Breast epithelium (tissue), 4 donors: ENCODE measurements around the gene FZR1. TPM values are rescaled to one million over a fixed set of nuclear protein-coding genes. Genes with fewer than 3 reads are reported as not detected.

Experiments used
- DNase-seq, 2 donors: peaks; one replicate each; pipeline ENCODE4 v3.0.0-alpha.2; 2019; ENCODE audit warnings: low spot score in 2 of 2
- H3K27ac ChIP-seq, 2 donors: fragments of 200-600 bp; sonication (generic) in 1 of 2; one replicate each; pipeline ENCODE4 v1.5.1; 2016 to 2019; ENCODE audit warnings: mild to moderate bottlenecking in 1 of 2
- H3K27me3 ChIP-seq, 2 donors: fragments of 200-600 bp; sonication (generic) in 1 of 2; one replicate each; pipeline versions ENCODE4 v1.5.1 to v1.6.0; 2017 to 2019; ENCODE audit warnings: control low read depth in 1 of 2, mild to moderate bottlenecking in 1 of 2
- H3K36me3 ChIP-seq: fragments of 200-600 bp; one replicate; pipeline ENCODE4 v1.5.1; 2019
- H3K4me1 ChIP-seq, 2 donors: fragments of 200-600 bp; sonication (generic); one replicate each; pipeline ENCODE4 v1.5.1; 2016 to 2019; ENCODE audit warnings: control low read depth in 1 of 2
- H3K4me3 ChIP-seq, 3 donors: fragments of 200-600 bp; sonication (generic); 1 replicate in 2 of 3; 2 replicates in 1 of 3; pipeline ENCODE4 v1.5.1; 2016 to 2019; ENCODE audit warnings: mild to moderate bottlenecking in 3 of 3, moderate library complexity in 2 of 3
- H3K9me3 ChIP-seq, 2 donors: fragments of 200-600 bp; sonication (generic) in 1 of 2; one replicate each; pipeline ENCODE4 v1.5.1; 2016 to 2019; ENCODE audit warnings: control low read depth in 1 of 2
- POLR2A ChIP-seq: fragments of 450-650 bp; IDR thresholded peaks from one replicate; pipeline ENCODE4 v1.6.1; 2016; ENCODE audit warnings: antibody characterized with exemption, mild to moderate bottlenecking, moderate library complexity
- POLR2AphosphoS5 ChIP-seq, 3 donors: sonication (generic); formaldehyde crosslinking; IDR thresholded peaks; one replicate each; pipeline ENCODE4 v1.6.1; 2017; ENCODE audit warnings: antibody characterized with exemption in 3 of 3
- intact Hi-C: fragments of 100-400 bp; cut with DNase I; formaldehyde crosslinking; loops from one replicate; pipeline ENCODE4 v1.15.1; 2023; ENCODE audit warnings: low total_unique reads
- total RNA-seq, 3 donors: library from RNA; depleted of rRNA; stranded (reverse); fragments of >200 nt; gene quantifications; one replicate each; pipeline ENCODE4 v1.1.0, GENCODE V29; 2016
- TF ChIP-seq, protein P1 (sequence below), 3 donors: fragments of 450-650 bp; IDR thresholded peaks; one replicate each; pipeline ENCODE4 v1.5.1; 2016 to 2017; ENCODE audit warnings: antibody characterized with exemption in 3 of 3, mild to moderate bottlenecking in 3 of 3, moderate library complexity in 3 of 3

Gene FZR1
- total RNA-seq, 3 donors from 2014 or later = 15.8 to 28.7 (median 26.5) TPM

DNA sequence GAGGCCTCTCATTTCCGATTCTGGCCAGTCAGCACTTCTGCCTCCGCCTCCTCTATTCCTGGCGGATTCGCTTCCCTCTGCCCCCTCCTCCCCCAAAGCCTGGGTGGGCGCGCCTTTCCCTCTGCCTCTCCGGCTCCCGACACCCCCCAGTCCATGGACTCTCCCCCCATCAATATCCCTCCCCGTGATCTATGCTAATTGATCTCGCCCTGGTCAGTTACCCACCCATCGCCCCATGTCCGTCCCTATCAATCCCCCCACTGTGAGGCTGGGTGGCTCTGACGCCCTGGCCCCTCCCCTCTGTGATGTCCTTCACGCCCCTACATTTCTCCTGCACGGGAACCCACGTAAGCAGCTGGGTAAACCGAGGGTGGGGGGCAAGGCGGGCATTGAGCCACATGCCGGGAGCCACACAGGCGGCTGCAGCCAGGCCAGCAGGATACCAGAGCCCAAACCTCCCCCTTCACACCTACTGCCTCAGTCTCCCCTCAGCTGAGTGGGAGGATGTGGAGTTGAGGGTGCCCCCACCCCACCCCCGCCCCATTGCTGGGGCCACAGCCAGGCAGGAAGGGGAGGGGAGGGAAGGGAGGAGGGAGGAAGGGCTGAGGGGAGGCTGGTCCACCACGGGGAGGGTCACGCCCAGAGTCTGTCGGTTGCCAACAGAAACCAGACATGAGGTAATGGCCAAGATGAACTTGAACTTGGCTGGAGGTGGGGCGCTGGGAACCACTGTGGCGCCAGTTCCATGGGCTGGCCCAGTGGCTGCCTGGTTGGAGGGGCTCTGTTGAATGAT is 46.8 kb upstream of the FZR1 start:
- peaks cover 0 to 4% of the 10 kb centered on the region in 2 donors for H3K4me1 ChIP-seq
- DNase-seq = peak; percentile 71 to 82
- H3K27ac ChIP-seq = peak overlapping the region; percentile 77 to 89
- no peaks in the 10 kb centered on the region for H3K9me3 ChIP-seq
- peak overlapping the region in 1 of 3 donors; percentile 43 for H3K4me3 ChIP-seq
- peak in 2 of 3 donors; percentile 56 to 62 for TF ChIP-seq POLR2AphosphoS5 (IDR thresholded peaks at IDR 0.05)
- TF ChIP-seq, protein P1, sequence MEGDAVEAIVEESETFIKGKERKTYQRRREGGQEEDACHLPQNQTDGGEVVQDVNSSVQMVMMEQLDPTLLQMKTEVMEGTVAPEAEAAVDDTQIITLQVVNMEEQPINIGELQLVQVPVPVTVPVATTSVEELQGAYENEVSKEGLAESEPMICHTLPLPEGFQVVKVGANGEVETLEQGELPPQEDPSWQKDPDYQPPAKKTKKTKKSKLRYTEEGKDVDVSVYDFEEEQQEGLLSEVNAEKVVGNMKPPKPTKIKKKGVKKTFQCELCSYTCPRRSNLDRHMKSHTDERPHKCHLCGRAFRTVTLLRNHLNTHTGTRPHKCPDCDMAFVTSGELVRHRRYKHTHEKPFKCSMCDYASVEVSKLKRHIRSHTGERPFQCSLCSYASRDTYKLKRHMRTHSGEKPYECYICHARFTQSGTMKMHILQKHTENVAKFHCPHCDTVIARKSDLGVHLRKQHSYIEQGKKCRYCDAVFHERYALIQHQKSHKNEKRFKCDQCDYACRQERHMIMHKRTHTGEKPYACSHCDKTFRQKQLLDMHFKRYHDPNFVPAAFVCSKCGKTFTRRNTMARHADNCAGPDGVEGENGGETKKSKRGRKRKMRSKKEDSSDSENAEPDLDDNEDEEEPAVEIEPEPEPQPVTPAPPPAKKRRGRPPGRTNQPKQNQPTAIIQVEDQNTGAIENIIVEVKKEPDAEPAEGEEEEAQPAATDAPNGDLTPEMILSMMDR (IDR thresholded peaks at IDR 0.05) = no peak
- no peak for TF ChIP-seq POLR2A
- H3K36me3 ChIP-seq = no peaks in the 10 kb centered on the region
- no peaks in the 10 kb centered on the region for H3K27me3 ChIP-seq
- intact Hi-C loops = no loop called here

DNA sequence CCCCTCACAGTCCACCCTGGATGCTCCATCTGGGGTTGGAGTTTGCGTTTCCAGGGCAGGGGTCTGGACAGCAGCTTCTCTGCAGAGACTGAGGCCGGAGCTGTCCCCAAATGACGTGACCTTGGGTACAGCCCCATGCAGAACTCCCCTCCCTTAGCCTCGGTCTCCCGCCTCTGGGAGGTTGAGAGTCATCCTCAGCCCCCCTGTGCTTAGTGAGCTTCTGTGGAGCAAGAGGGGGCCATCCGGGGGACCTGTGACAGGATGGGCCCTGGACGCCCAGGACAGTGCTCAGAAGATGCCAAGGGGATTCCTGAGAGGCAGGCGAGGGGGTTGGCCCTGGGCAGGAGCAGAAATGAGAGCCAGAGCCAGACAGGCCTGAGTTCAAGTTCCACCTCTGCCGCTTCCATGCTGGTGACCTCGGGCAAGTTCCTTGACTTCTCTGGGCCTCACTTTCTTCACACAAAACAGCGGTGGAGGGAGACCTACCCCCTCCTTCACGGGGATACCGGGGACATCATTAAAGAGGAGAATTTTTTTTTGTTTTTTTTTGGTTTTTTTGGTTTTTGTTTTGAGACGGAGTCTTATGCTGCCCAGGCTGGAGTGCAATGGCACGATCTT is 46.0 kb upstream of the FZR1 start:
- TF ChIP-seq, protein P1 (IDR thresholded peaks at IDR 0.05) = no peak
- TF ChIP-seq POLR2A (no peak), POLR2AphosphoS5 (IDR thresholded peaks at IDR 0.05) (no peak)
- no peak for DNase-seq
- no peak overlapping the region for H3K4me3 ChIP-seq
- no peaks in the 10 kb centered on the region for H3K9me3 ChIP-seq
- peak overlapping the region; percentile 77 to 89 for H3K27ac ChIP-seq
- peaks cover 0 to 4% of the 10 kb centered on the region in 2 donors for H3K4me1 ChIP-seq
- no peaks in the 10 kb centered on the region for H3K36me3 ChIP-seq
- H3K27me3 ChIP-seq = no peaks in the 10 kb centered on the region
- intact Hi-C loops = loop anchor here (10.0 kb wide), 1 partner anchor 135 kb away; no protein-coding TSS in a partner anchor

DNA sequence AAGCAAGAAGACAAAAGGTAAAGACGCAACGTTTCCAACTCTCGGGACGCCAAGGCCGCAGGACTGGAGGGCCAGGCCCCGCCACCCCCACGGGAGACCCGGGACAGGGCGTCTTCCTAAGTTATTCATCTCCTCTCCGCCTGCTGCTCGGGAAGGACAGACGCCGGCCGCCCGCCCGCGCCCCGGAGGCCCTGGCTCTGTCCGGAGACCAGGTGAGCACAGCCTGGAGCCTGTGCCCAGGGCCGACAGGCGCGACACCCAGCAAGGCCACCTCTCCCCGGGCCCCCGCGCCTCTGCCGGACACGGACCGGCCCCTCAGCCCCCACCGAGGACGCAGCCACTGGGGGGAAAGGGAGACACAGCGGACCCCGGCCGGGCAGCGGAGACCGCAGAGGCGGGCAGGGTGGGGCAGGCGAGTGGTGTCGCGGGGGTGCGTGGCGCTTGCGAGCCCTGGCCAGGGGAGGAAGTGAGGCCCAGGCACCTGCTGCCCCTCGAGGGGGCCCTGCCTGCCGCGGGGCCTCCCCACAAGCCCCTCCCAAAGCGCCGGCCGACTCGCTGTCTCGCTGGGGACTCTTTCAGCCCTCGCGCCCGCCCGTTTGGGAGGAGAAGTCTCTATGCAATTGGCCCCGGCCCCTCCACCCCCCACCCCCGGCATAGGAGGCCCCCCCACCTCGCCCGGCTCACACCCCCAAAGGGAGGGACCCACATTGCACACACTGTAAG is 43.0 kb upstream of the FZR1 start:
- peak overlapping the region in 1 of 2 donors; percentile 61 for H3K27ac ChIP-seq

DNA sequence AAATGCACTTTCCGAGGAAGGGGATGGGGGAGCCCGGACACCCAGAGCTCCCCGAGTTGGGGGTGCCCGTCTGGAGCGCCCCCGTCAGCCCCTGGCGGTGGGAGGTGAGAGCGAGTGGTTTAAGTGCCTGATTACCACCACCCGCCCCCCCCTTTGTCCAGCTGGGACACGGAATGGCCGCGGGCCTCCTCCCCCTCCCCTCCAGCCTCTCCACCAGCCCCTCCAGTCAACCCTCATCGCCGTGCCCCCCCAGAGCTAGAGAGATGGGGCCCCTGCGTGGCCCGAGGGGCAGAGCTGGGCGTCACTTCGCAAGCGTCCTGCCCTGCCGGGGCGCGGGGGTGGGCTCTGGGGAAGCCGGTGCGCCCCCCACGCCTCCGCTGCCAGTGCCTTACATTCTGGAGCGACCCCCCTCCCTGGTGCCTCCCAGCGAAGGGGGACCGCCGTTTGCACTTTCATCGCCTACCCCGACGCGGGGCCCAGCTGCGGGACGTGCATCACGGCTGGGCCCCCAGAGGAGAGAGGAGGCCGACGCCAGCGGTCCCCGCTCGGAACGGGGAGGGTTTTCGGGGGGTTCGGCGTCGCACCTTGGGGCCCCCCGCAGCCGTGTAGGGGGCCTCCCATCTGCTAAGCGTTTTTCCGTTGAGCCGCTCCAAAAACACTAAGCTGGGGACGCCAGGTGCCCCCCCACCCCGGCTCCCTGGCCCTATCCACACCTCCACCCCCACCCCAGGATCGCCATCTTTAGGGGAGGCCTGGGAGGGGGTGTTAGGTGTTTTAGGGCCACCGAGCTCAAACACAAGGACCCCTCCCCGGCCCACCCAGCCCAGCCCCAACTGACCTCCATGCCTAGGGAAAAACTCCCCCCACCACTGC is 42.2 kb upstream of the FZR1 start:
- no peak for DNase-seq
- no peak overlapping the region for H3K4me3 ChIP-seq
- intact Hi-C loops = loop anchor here (10.0 kb wide), 1 partner anchor 139 kb away; no protein-coding TSS in a partner anchor
- no peaks in the 10 kb centered on the region for H3K9me3 ChIP-seq
- no peaks in the 10 kb centered on the region for H3K4me1 ChIP-seq
- no peaks in the 10 kb centered on the region for H3K36me3 ChIP-seq
- peak overlapping the region; percentile 15 to 58 for H3K27ac ChIP-seq
- TF ChIP-seq POLR2AphosphoS5 (IDR thresholded peaks at IDR 0.05) (no peak), POLR2A (no peak)
- TF ChIP-seq, protein P1 (IDR thresholded peaks at IDR 0.05) = no peak
- H3K27me3 ChIP-seq = no peaks in the 10 kb centered on the region

More for the DNA sequence above, 43.0 kb upstream of the FZR1 start:
- Histone ChIP-seq H3K36me3 (no peaks in the 10 kb centered on the region), H3K9me3 (no peaks in the 10 kb centered on the region), H3K27me3 (no peaks in the 10 kb centered on the region), H3K4me1 (peaks cover 0 to 4% of the 10 kb centered on the region in 2 donors), H3K4me3 (no peak overlapping the region)
- intact Hi-C loops = loop anchor here (10.0 kb wide), 1 partner anchor 138 kb away; no protein-coding TSS in a partner anchor
- TF ChIP-seq POLR2AphosphoS5 (IDR thresholded peaks at IDR 0.05) (no peak), POLR2A (no peak)
- TF ChIP-seq, protein P1 (IDR thresholded peaks at IDR 0.05) = no peak
- no peak for DNase-seq
